OCI-LY3 (cell line): ENCODE measurements around the gene VGLL4.

Source experiments
- EZH2phosphoT487 ChIP-seq: fragments of 200-600 bp; shearing (Covaris generic); IDR thresholded peaks from 2 replicates; pipeline ENCODE4 v1.6.1; 2018; ENCODE audit warnings: antibody characterized with exemption, mixed run types, low read depth
- TF ChIP-seq, protein P1 (sequence below): fragments of 200-600, 300-600 bp; sonication (generic); IDR thresholded peaks from 2 replicates; pipeline ENCODE4 v1.5.1; 2014; ENCODE audit warnings: antibody characterized with exemption, low read length, low read depth

DNA sequence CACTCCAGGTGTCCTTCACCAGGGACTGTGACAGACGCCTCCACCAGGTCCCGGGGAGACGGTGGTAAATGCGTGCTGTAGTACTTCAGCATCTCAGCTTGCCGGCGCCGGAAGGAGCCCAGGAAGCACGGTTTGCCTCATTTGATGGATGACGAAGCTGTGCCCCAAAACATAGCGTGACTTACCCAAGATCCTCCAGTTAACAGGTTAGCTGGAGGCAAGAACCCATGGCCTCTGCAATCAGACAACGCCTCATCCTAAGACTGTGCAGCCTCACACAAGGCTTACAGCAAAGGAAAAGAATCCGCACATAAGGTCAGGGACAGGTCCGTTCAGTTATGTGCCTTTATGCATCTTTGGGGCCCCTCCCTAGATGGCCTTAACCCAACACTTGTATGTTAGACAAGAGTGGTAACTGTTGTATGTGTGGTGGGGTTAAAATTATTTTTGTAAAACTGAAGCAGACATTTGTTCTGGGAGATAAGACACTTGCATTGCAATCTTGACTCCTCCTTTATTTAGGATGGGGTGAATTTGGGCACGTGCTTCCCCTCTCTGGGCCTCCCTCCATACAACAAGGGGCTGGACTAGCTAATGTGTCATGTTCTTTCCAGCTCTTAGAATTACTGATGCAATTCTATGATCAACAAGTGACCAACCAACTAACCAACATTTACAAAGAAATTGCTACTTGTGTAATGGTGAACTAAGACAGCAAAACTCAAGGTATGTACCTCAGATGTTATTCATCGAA is 39.4 kb downstream of the VGLL4 start:
- TF ChIP-seq, protein P1, sequence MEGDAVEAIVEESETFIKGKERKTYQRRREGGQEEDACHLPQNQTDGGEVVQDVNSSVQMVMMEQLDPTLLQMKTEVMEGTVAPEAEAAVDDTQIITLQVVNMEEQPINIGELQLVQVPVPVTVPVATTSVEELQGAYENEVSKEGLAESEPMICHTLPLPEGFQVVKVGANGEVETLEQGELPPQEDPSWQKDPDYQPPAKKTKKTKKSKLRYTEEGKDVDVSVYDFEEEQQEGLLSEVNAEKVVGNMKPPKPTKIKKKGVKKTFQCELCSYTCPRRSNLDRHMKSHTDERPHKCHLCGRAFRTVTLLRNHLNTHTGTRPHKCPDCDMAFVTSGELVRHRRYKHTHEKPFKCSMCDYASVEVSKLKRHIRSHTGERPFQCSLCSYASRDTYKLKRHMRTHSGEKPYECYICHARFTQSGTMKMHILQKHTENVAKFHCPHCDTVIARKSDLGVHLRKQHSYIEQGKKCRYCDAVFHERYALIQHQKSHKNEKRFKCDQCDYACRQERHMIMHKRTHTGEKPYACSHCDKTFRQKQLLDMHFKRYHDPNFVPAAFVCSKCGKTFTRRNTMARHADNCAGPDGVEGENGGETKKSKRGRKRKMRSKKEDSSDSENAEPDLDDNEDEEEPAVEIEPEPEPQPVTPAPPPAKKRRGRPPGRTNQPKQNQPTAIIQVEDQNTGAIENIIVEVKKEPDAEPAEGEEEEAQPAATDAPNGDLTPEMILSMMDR: no peak
- TF ChIP-seq EZH2phosphoT487: no peak
